Esophagus squamous epithelium (tissue), 4 donors: ENCODE data around the gene ARF4.

Experiments used
- POLR2A ChIP-seq, 4 donors: fragments of 450-650 bp; IDR thresholded peaks; one replicate each; pipeline ENCODE4 v1.6.1; 2017; ENCODE audit warnings: antibody characterized with exemption in 4 of 4, mild to moderate bottlenecking in 4 of 4, moderate library complexity in 3 of 4
- TF ChIP-seq, protein P1 (sequence below), 6 experiments: fragments of 450-650 bp in 4 of 6; fragments of 200-600 bp in 2 of 6; sonication (generic) in 2 of 6; IDR thresholded peaks; one replicate each; pipeline ENCODE4 v1.5.1; 2016 to 2019; ENCODE audit warnings: antibody characterized with exemption in 6 of 6, mild to moderate bottlenecking in 4 of 6, moderate library complexity in 4 of 6

DNA sequence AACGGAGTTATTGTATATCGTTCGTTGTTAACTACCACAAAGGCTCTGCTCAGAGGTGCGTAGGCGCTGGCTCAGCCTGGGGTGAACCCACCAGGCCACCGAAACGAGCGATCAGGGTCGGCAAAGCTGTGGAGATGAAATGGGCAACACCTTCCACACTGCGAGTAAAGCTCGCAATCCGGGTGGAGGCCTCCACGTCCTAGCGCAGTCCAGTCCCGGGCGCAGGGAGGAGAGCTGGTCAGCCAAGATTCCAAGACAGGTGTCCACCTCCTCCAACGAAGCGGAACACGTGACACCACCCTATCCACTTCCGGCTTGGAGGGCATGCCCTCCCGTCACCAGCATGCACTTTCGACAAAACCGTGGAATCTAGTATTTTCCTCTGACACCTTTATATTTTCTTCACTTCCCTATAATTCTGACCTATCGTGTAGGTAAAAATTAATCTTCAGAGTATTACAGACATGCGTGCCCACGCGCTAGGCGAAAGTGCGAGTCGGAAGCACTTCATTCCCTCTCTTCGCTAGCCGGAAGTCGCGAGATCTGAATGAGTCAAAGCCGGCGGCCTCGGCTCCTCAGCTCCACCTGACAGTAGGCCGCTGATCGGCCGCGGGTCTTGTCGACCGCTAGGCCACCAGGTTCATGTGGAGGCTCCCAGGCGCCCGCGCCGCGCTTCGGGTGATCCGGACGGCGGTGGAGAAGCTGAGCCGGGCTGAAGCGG lies 41.2 kb downstream of the ARF4 start, which contains the start of gene PDE12:
- TF ChIP-seq, protein P1, sequence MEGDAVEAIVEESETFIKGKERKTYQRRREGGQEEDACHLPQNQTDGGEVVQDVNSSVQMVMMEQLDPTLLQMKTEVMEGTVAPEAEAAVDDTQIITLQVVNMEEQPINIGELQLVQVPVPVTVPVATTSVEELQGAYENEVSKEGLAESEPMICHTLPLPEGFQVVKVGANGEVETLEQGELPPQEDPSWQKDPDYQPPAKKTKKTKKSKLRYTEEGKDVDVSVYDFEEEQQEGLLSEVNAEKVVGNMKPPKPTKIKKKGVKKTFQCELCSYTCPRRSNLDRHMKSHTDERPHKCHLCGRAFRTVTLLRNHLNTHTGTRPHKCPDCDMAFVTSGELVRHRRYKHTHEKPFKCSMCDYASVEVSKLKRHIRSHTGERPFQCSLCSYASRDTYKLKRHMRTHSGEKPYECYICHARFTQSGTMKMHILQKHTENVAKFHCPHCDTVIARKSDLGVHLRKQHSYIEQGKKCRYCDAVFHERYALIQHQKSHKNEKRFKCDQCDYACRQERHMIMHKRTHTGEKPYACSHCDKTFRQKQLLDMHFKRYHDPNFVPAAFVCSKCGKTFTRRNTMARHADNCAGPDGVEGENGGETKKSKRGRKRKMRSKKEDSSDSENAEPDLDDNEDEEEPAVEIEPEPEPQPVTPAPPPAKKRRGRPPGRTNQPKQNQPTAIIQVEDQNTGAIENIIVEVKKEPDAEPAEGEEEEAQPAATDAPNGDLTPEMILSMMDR (IDR thresholded peaks at IDR 0.05): peak in 2 of 6 experiments; percentile 8 to 12
- TF ChIP-seq POLR2A (IDR thresholded peaks at IDR 0.05): peak in 3 of 4 donors; percentile 17 to 78 (median 76)
